Neural crest cell (in vitro differentiated cells): ENCODE measurements around the gene GAPDHS. TPM values are rescaled to one million over a fixed set of nuclear protein-coding genes. Genes with fewer than 3 reads are reported as not detected.

Source experiments
- DNase-seq: peaks from one replicate; pipeline ENCODE4 v3.0.0; 2021; ENCODE audit warnings: low read depth, mixed read lengths, low spot score
- H3K27ac Mint-ChIP-seq: one replicate; pipeline ENCODE4 v1.8.0; 2021; ENCODE audit warnings: mild to moderate bottlenecking, mixed read lengths; ENCODE audit not compliant: unreplicated experiment
- H3K27me3 Mint-ChIP-seq: 2 replicates; pipeline ENCODE4 v1.8.0; 2021; ENCODE audit warnings: low read depth, mild to moderate bottlenecking, mixed read lengths
- H3K36me3 Mint-ChIP-seq: 2 replicates; pipeline ENCODE4 v1.8.0; 2021; ENCODE audit warnings: low read depth, mild to moderate bottlenecking, mixed read lengths
- H3K4me1 Mint-ChIP-seq: 2 replicates; pipeline ENCODE4 v1.8.0; 2021; ENCODE audit warnings: mixed read lengths
- H3K4me3 Mint-ChIP-seq: one replicate; pipeline ENCODE4 v1.8.0; 2021; ENCODE audit warnings: mild to moderate bottlenecking, mixed read lengths
- H3K9me3 Mint-ChIP-seq: 2 replicates; pipeline ENCODE4 v1.8.0; 2021; ENCODE audit warnings: mixed read lengths
- CTCF ChIP-seq: fragments of 200-600 bp; sonication (generic); conservative IDR thresholded peaks from 2 replicates; pipeline ENCODE4 v1.5.0; 2021; ENCODE audit warnings: antibody characterized with exemption, mild to moderate bottlenecking
- total RNA-seq: library from RNA; stranded (reverse); gene quantifications from 2 replicates; pipeline ENCODE4 v1.2.1, GENCODE V29; 2021

GAPDHS gene
- total RNA-seq, 1 donor from 2014 or later: not detected

- Mint-ChIP-seq H3K27ac (no peak overlapping the region), H3K9me3 (no peaks in the 10 kb centered on the region), H3K27me3 (peaks cover 2% of the 10 kb centered on the region), H3K36me3 (no peaks in the 10 kb centered on the region), H3K4me1 (peaks cover 24% of the 10 kb centered on the region), H3K4me3 (no peak overlapping the region)
- TF ChIP-seq CTCF: no peak
- DNase-seq: no peak
These were observed 10.4 kb upstream of the GAPDHS start for GRCh38 chr19:35522745-35523327.

- TF ChIP-seq CTCF: no peak
These were observed 8.9 kb upstream of the GAPDHS start for GRCh38 chr19:35524181-35524837.

GRCh38 chr19:35525873-35526272 is 7.4 kb upstream of the GAPDHS start:
- no peaks in the 10 kb centered on the region for H3K36me3 Mint-ChIP-seq
- no peak overlapping the region for H3K27ac Mint-ChIP-seq
- peaks cover 2% of the 10 kb centered on the region for H3K27me3 Mint-ChIP-seq
- TF ChIP-seq CTCF: no peak
- H3K4me1 Mint-ChIP-seq: peaks cover 18% of the 10 kb centered on the region
- no peaks in the 10 kb centered on the region for H3K9me3 Mint-ChIP-seq
- no peak for DNase-seq
- H3K4me3 Mint-ChIP-seq: no peak overlapping the region

More at GRCh38 chr19:35524181-35524837, 8.9 kb upstream of the GAPDHS start:
- Mint-ChIP-seq H3K27me3 (peaks cover 2% of the 10 kb centered on the region), H3K27ac (no peak overlapping the region), H3K4me3 (no peak overlapping the region), H3K36me3 (no peaks in the 10 kb centered on the region), H3K9me3 (no peaks in the 10 kb centered on the region), H3K4me1 (peaks cover 24% of the 10 kb centered on the region)
- no peak for DNase-seq

- Mint-ChIP-seq H3K9me3 (no peaks in the 10 kb centered on the region), H3K27me3 (peaks cover 2% of the 10 kb centered on the region), H3K4me3 (no peak within 1 kb of the TSS), H3K36me3 (no peaks in the 10 kb centered on the region), H3K27ac (peak within 1 kb of the TSS; percentile 89), H3K4me1 (peaks cover 7% of the 10 kb centered on the region)
- TF ChIP-seq CTCF: no peak
- DNase-seq: no peak
These were observed 4.8 kb upstream of the GAPDHS start, which contains the start of gene SBSN for GRCh38 chr19:35528218-35529038. TSS of gene SBSN (minus strand) at chr19:35528311. CDS start at chr19:35528281, 30 bp downstream.

- Mint-ChIP-seq H3K36me3 (no peaks in the 10 kb centered on the region), H3K4me1 (peaks cover under 1% of the 10 kb centered on the region), H3K9me3 (no peaks in the 10 kb centered on the region), H3K4me3 (no peak overlapping the region), H3K27me3 (peaks cover 2% of the 10 kb centered on the region), H3K27ac (no peak overlapping the region)
- DNase-seq: no peak
- no peak for TF ChIP-seq CTCF
These were observed 3.7 kb upstream of the GAPDHS start for GRCh38 chr19:35529241-35530218.
